Measurements from ENCODE around the gene CCDC80. TPM values are rescaled to one million over a fixed set of nuclear protein-coding genes. Genes with fewer than 3 reads are reported as not detected.

The CCDC80 gene
- total and polyA plus RNA-seq, 4 experiments from 2014 or later: 0.02 TPM; not detected in 2

- ChIA-PET POLR2A (ENCODE audit: partially characterized antibody) (interaction anchor here (0.8 to 0.9 kb wide), 2 partner anchors 14 to 122 kb away, joined by 3 to 4 read pairs; no protein-coding TSS in a partner anchor), CTCF (ENCODE audit: partially characterized antibody) (interaction anchor here (1.0 kb wide), 2 partner anchors 59 to 306 kb away, joined by 3 to 6 read pairs; no protein-coding TSS in a partner anchor)
- no peak for DNase-seq
- Histone ChIP-seq H3K27me3 (ENCODE audit: insufficient read depth, low read length) (no peaks in the 10 kb centered on the region), H3K36me3 (ENCODE audit: insufficient read depth, low read length) (no peaks in the 10 kb centered on the region), H3K4me1 (ENCODE audit: insufficient read depth, low read length) (peaks cover 57% of the 10 kb centered on the region), H3K4me3 (ENCODE audit: low read length in 2 of 2) (no peak overlapping the region), H3K27ac (ENCODE audit: low read depth, low read length) (no peak overlapping the region), H3K9me3 (ENCODE audit: control insufficient read depth in 1 of 2, low read length in 2 of 2) (no peaks in the 10 kb centered on the region)
- Mint-ChIP-seq H3K27me3 (no peaks in the 10 kb centered on the region), H3K27ac (peak overlapping the region in 4 of 7 donors; percentile 70 to 79 (median 75)), H3K4me1 (peaks cover 36 to 60% (median 49%) of the 10 kb centered on the region in 4 donors), H3K4me3 (peak overlapping the region in 7 of 8 donors; percentile 16 to 74 (median 37)), H3K9me3 (no peaks in the 10 kb centered on the region), H3K36me3 (no peaks in the 10 kb centered on the region)
- intact Hi-C loops (cut with micrococcal nuclease): no loop called here
Measured at GRCh38 chr3:112675943-112676535, 35.1 kb upstream of the CCDC80 start.

GRCh38 chr3:112675349-112675748, 34.4 kb upstream of the CCDC80 start:
- CTCF ChIA-PET (ENCODE audit: partially characterized antibody): no interaction called here
- intact Hi-C loops (cut with micrococcal nuclease): no loop called here
- Histone ChIP-seq H3K9me3 (ENCODE audit: control insufficient read depth in 1 of 2, low read length in 2 of 2) (no peaks in the 10 kb centered on the region), H3K27ac (ENCODE audit: low read depth, low read length) (no peak overlapping the region), H3K27me3 (ENCODE audit: insufficient read depth, low read length) (no peaks in the 10 kb centered on the region), H3K4me3 (ENCODE audit: low read length in 2 of 2) (no peak overlapping the region), H3K36me3 (ENCODE audit: insufficient read depth, low read length) (no peaks in the 10 kb centered on the region), H3K4me1 (ENCODE audit: insufficient read depth, low read length) (peaks cover 64% of the 10 kb centered on the region)
- POLR2A ChIA-PET (ENCODE audit: partially characterized antibody): no interaction called here
- Mint-ChIP-seq H3K36me3 (no peaks in the 10 kb centered on the region), H3K4me1 (peaks cover 41 to 65% (median 55%) of the 10 kb centered on the region in 4 donors), H3K9me3 (no peaks in the 10 kb centered on the region), H3K27me3 (no peaks in the 10 kb centered on the region), H3K4me3 (no peak overlapping the region), H3K27ac (no peak overlapping the region)
- no peak for DNase-seq

GRCh38 chr3:112672716-112673541, 32.0 kb upstream of the CCDC80 start:
- Histone ChIP-seq H3K9me3 (ENCODE audit: control insufficient read depth in 1 of 2, low read length in 2 of 2) (no peaks in the 10 kb centered on the region), H3K4me1 (ENCODE audit: insufficient read depth, low read length) (peaks cover 69% of the 10 kb centered on the region), H3K27ac (ENCODE audit: low read depth, low read length) (peak overlapping the region; percentile 25), H3K36me3 (ENCODE audit: insufficient read depth, low read length) (no peaks in the 10 kb centered on the region), H3K4me3 (ENCODE audit: low read length in 2 of 2) (peak overlapping the region in 1 of 2 donors; percentile 32), H3K27me3 (ENCODE audit: insufficient read depth, low read length) (no peaks in the 10 kb centered on the region)
- Mint-ChIP-seq H3K27ac (peak overlapping the region in 6 of 7 donors; percentile 3 to 60 (median 20)), H3K4me1 (peaks cover 46 to 84% (median 64%) of the 10 kb centered on the region in 4 donors), H3K27me3 (no peaks in the 10 kb centered on the region), H3K9me3 (no peaks in the 10 kb centered on the region), H3K36me3 (no peaks in the 10 kb centered on the region), H3K4me3 (peak overlapping the region; percentile 25 to 68 (median 55))
- DNase-seq: no peak
- POLR2A ChIA-PET (ENCODE audit: partially characterized antibody): interaction anchor here (1.3 to 1.4 kb wide), 2 partner anchors 111 to 346 kb away, joined by 3 read pairs; partner anchors contain the start of genes ATG3 and SLC35A5
- CTCF ChIA-PET (ENCODE audit: partially characterized antibody): no interaction called here
- intact Hi-C loops (cut with micrococcal nuclease): no loop called here

GRCh38 chr3:112671930-112672715, 31.2 kb upstream of the CCDC80 start:
- Mint-ChIP-seq H3K9me3 (no peaks in the 10 kb centered on the region), H3K27ac (peak overlapping the region; percentile 0 to 60 (median 26)), H3K36me3 (no peaks in the 10 kb centered on the region), H3K27me3 (no peaks in the 10 kb centered on the region), H3K4me1 (peaks cover 46 to 82% (median 64%) of the 10 kb centered on the region in 4 donors), H3K4me3 (peak overlapping the region in 7 of 8 donors; percentile 19 to 68 (median 52))
- intact Hi-C loops (cut with micrococcal nuclease): no loop called here
- H3K27ac ChIP-seq (ENCODE audit: low read depth, low read length): peak overlapping the region; percentile 25
- no peaks in the 10 kb centered on the region for H3K27me3 ChIP-seq (ENCODE audit: insufficient read depth, low read length)
- peaks cover 69% of the 10 kb centered on the region for H3K4me1 ChIP-seq (ENCODE audit: insufficient read depth, low read length)
- no peaks in the 10 kb centered on the region for H3K36me3 ChIP-seq (ENCODE audit: insufficient read depth, low read length)
- POLR2A ChIA-PET (ENCODE audit: partially characterized antibody): interaction anchor here (0.8 to 1.4 kb wide), 2 partner anchors 28 to 347 kb away, joined by 3 read pairs; a partner anchor contains a TSS
- peak in 4 of 5 donors; percentile 29 to 40 (median 32) for DNase-seq
- CTCF ChIA-PET (ENCODE audit: partially characterized antibody): interaction anchor here (0.9 to 1.5 kb wide), 2 partner anchors 29 to 63 kb away, joined by 3 to 6 read pairs; no protein-coding TSS in a partner anchor
- peak overlapping the region in 1 of 2 donors; percentile 32 for H3K4me3 ChIP-seq (ENCODE audit: low read length in 2 of 2)
- H3K9me3 ChIP-seq (ENCODE audit: control insufficient read depth in 1 of 2, low read length in 2 of 2): no peaks in the 10 kb centered on the region

- Mint-ChIP-seq H3K9me3 (no peaks in the 10 kb centered on the region), H3K4me3 (peak overlapping the region in 5 of 8 donors; percentile 18 to 53 (median 37)), H3K4me1 (peaks cover 34 to 69% (median 52%) of the 10 kb centered on the region in 4 donors), H3K36me3 (no peaks in the 10 kb centered on the region), H3K27me3 (no peaks in the 10 kb centered on the region), H3K27ac (peak overlapping the region in 3 of 7 donors; percentile 4 to 80 (median 25))
- Histone ChIP-seq H3K36me3 (ENCODE audit: insufficient read depth, low read length) (no peaks in the 10 kb centered on the region), H3K27ac (ENCODE audit: low read depth, low read length) (no peak overlapping the region), H3K9me3 (ENCODE audit: control insufficient read depth in 1 of 2, low read length in 2 of 2) (no peaks in the 10 kb centered on the region), H3K27me3 (ENCODE audit: insufficient read depth, low read length) (no peaks in the 10 kb centered on the region), H3K4me3 (ENCODE audit: low read length in 2 of 2) (no peak overlapping the region), H3K4me1 (ENCODE audit: insufficient read depth, low read length) (peaks cover 56% of the 10 kb centered on the region)
- intact Hi-C loops (cut with micrococcal nuclease): no loop called here
- ChIA-PET POLR2A (ENCODE audit: partially characterized antibody) (no interaction called here), CTCF (ENCODE audit: partially characterized antibody) (interaction anchor here (1.5 kb wide), 1 partner anchor 64 kb away, joined by 6 read pairs; no protein-coding TSS in a partner anchor)
- DNase-seq: peak in 1 of 5 donors; percentile 27
Measured at GRCh38 chr3:112670824-112671223, 29.9 kb upstream of the CCDC80 start.

GRCh38 chr3:112667599-112667998, 26.7 kb upstream of the CCDC80 start:
- H3K4me1 Mint-ChIP-seq: peaks cover 25 to 43% (median 33%) of the 10 kb centered on the region in 4 donors
- Histone ChIP-seq H3K27me3 (ENCODE audit: insufficient read depth, low read length) (no peaks in the 10 kb centered on the region), H3K36me3 (ENCODE audit: insufficient read depth, low read length) (no peaks in the 10 kb centered on the region), H3K9me3 (ENCODE audit: control insufficient read depth in 1 of 2, low read length in 2 of 2) (no peaks in the 10 kb centered on the region), H3K27ac (ENCODE audit: low read depth, low read length) (no peak overlapping the region), H3K4me3 (ENCODE audit: low read length in 2 of 2) (no peak overlapping the region), H3K4me1 (ENCODE audit: insufficient read depth, low read length) (peaks cover 39% of the 10 kb centered on the region)
- no peaks in the 10 kb centered on the region for H3K36me3 Mint-ChIP-seq
- intact Hi-C loops (cut with micrococcal nuclease): no loop called here
- H3K27ac Mint-ChIP-seq: peak overlapping the region in 1 of 7 donors; percentile 24
- ChIA-PET POLR2A (ENCODE audit: partially characterized antibody) (no interaction called here), CTCF (ENCODE audit: partially characterized antibody) (interaction anchor here (1.7 kb wide), 1 partner anchor 67 kb away, joined by 4 read pairs; no protein-coding TSS in a partner anchor)
- DNase-seq: no peak
- H3K27me3 Mint-ChIP-seq: no peaks in the 10 kb centered on the region
- H3K4me3 Mint-ChIP-seq: peak overlapping the region in 1 of 8 donors; percentile 58
- H3K9me3 Mint-ChIP-seq: no peaks in the 10 kb centered on the region
